Endothelial cell of umbilical vein (primary cell): ENCODE measurements around the gene MPZL2. TPM values are rescaled to one million over a fixed set of nuclear protein-coding genes. Genes with fewer than 3 reads are reported as not detected.

Experiments used
- BruUV-seq: library from RNA; stranded (reverse); fragments of 400-500 nt; replicated peaks from 2 replicates; lab custom pipeline; 2021; lab: Mats Ljungman, UMichigan
- CTCF ChIA-PET: fragments of 300-600, 350-600 bp; sonication (Branson Sonifier 250); formaldehyde crosslinking; loops from one replicate; lab custom pipeline; 2021; ENCODE audit warnings: antibody characterized with exemption, inconsistent platforms; lab: Charles Lee
- POLR2A ChIA-PET: fragments of 300-600, 350-600 bp; sonication (Branson Sonifier 250); formaldehyde crosslinking; loops from one replicate; lab custom pipeline; 2021; ENCODE audit warnings: antibody characterized with exemption, inconsistent platforms; lab: Charles Lee
- DNase-seq: peaks from one replicate; pipeline ENCODE4 v3.0.0-alpha.2; 2011; ENCODE audit warnings: low read depth, low spot score
- FAIRE-seq: peaks from 2 replicates; lab custom pipeline; 2011; peaks lifted over from hg19 to GRCh38; lab: Jason Lieb, UNC
- H2AFZ ChIP-seq: 2 replicates; pipeline ENCODE4 v1.6.0; 2012; ENCODE audit warnings: low read depth, low read length, control low read depth, inconsistent platforms
- H3K27ac ChIP-seq: 2 replicates; pipeline ENCODE4 v1.5.1; 2011; ENCODE audit warnings: low read depth, mild to moderate bottlenecking, control low read depth, low read length, moderate library complexity; ENCODE audit not compliant: insufficient read depth
- H3K27me3 ChIP-seq, 2 experiments: 2 replicates each; pipeline versions ENCODE4 v1.6.0 to v1.6.1; 2011; ENCODE audit warnings: low read length in 2 of 2, mixed read lengths in 1 of 2; ENCODE audit not compliant: control insufficient read depth in 2 of 2, insufficient read depth in 2 of 2
- H3K36me3 ChIP-seq, 2 experiments: 2 replicates in 1 of 2; 3 replicates in 1 of 2; pipeline ENCODE4 v1.5.1; 2011; ENCODE audit warnings: low read length in 2 of 2, mild to moderate bottlenecking in 1 of 2, moderate library complexity in 1 of 2; ENCODE audit not compliant: control insufficient read depth in 2 of 2, insufficient read depth in 2 of 2; ENCODE audit errors: extremely low read depth in 1 of 2
- H3K4me1 ChIP-seq: 3 replicates; pipeline ENCODE4 v1.5.1; 2011; ENCODE audit warnings: mild to moderate bottlenecking, low read length; ENCODE audit not compliant: control insufficient read depth, insufficient read depth; ENCODE audit errors: extremely low read depth
- H3K4me2 ChIP-seq: 2 replicates; pipeline ENCODE4 v1.6.1; 2011; ENCODE audit warnings: low read length, control low read depth, mixed read lengths; ENCODE audit not compliant: insufficient read depth
- H3K4me3 ChIP-seq, 3 experiments: fragments of 200-600 bp in 1 of 3; sonication (generic), shearing (Covaris generic) in 1 of 3; replicated peaks in 1 of 3; 2 replicates each; pipeline ENCODE4 v1.5.1; 2011 to 2016; ENCODE audit warnings: control low read depth in 3 of 3, low read length in 3 of 3, mild to moderate bottlenecking in 2 of 3, inconsistent platforms in 1 of 3, low read depth in 1 of 3, moderate library complexity in 1 of 3; ENCODE audit not compliant: insufficient read depth in 1 of 3
- H3K79me2 ChIP-seq: 2 replicates; pipeline ENCODE4 v1.6.0; 2012; ENCODE audit warnings: low read length, inconsistent platforms; ENCODE audit not compliant: control insufficient read depth, insufficient read depth
- H3K9ac ChIP-seq: replicated peaks from 2 replicates; pipeline ENCODE3; 2011; ENCODE audit warnings: low read length, control low read depth; ENCODE audit not compliant: insufficient read depth; ENCODE audit errors: extremely low read depth
- H3K9me1 ChIP-seq: replicated peaks from 3 replicates; pipeline ENCODE4 v1.6.0; 2011; ENCODE audit warnings: mild to moderate bottlenecking, low read length; ENCODE audit not compliant: control insufficient read depth, insufficient read depth; ENCODE audit errors: extremely low read depth
- H3K9me3 ChIP-seq: replicated peaks from 2 replicates; pipeline ENCODE4 v1.5.1; 2012; ENCODE audit warnings: low read length, inconsistent platforms; ENCODE audit not compliant: control insufficient read depth, insufficient read depth
- H4K20me1 ChIP-seq: replicated peaks from 2 replicates; pipeline ENCODE3; 2011; ENCODE audit warnings: mild to moderate bottlenecking, low read length; ENCODE audit not compliant: control insufficient read depth, insufficient read depth; ENCODE audit errors: extremely low read depth
- CTCF ChIP-seq, 2 donors: IDR thresholded peaks; 1 replicate in 1 of 2; 2 replicates in 1 of 2; pipeline ENCODE4 v1.5.1; 2011; ENCODE audit warnings: low read length in 2 of 2, mild to moderate bottlenecking in 2 of 2, moderate library complexity in 2 of 2, control low read depth in 1 of 2, inconsistent platforms in 1 of 2, low read depth in 1 of 2; ENCODE audit not compliant: insufficient read depth in 1 of 2; ENCODE audit errors: extremely low read depth in 1 of 2
- EZH2 ChIP-seq: IDR thresholded peaks from 2 replicates; pipeline ENCODE4 v1.6.1; 2012; ENCODE audit warnings: borderline replicate concordance, low read depth, mild to moderate bottlenecking, moderate library complexity, low read length, inconsistent platforms; ENCODE audit not compliant: severe bottlenecking
- FOS ChIP-seq: IDR thresholded peaks from 2 replicates; pipeline ENCODE4 v1.6.1; 2011; ENCODE audit warnings: mild to moderate bottlenecking, low read length, moderate library complexity, borderline replicate concordance; ENCODE audit not compliant: insufficient read depth
- GATA2 ChIP-seq: IDR thresholded peaks from 2 replicates; pipeline ENCODE4 v1.7.0; 2011; ENCODE audit warnings: low read depth, mild to moderate bottlenecking, moderate library complexity, mixed read lengths, low read length; ENCODE audit not compliant: insufficient read length, insufficient read depth
- JUN ChIP-seq: IDR thresholded peaks from 2 replicates; pipeline ENCODE4 v1.6.1; 2011; ENCODE audit warnings: borderline replicate concordance, low read depth; ENCODE audit not compliant: insufficient read length, insufficient read depth
- MAX ChIP-seq: IDR thresholded peaks from 2 replicates; pipeline ENCODE4 v1.6.1; 2011; ENCODE audit not compliant: insufficient read depth, insufficient read length
- MYC ChIP-seq: IDR thresholded peaks from one replicate; pipeline ENCODE4 v1.6.1; 2011; ENCODE audit warnings: mild to moderate bottlenecking, low read depth, low read length
- POLR2A ChIP-seq: IDR thresholded peaks from 2 replicates; pipeline ENCODE4 v1.6.1; 2012; ENCODE audit warnings: low read depth, mild to moderate bottlenecking, control low read depth, low read length
- POLR2AphosphoS5 ChIP-seq: IDR thresholded peaks from 2 replicates; pipeline ENCODE4 v1.6.1; 2012; ENCODE audit warnings: low read depth, mild to moderate bottlenecking, control low read depth, low read length, moderate library complexity; ENCODE audit not compliant: insufficient read depth
- dilution Hi-C: fragments of 300-500 bp; cut with MboI; formaldehyde crosslinking; loops from one replicate; pipeline ENCODE4 v1.15.0; 2019; ENCODE audit warnings: low sequenced_read_pairs; ENCODE audit not compliant: extremely low pct_ligation_motif_present
- intact Hi-C: fragments of 100-400 bp; cut with micrococcal nuclease; formaldehyde crosslinking; loops from one replicate; pipeline ENCODE4 v1.10.0; 2022
- polyA plus RNA-seq, 4 experiments: library from polyadenylated mRNA; depleted of rRNA in 3 of 4; stranded (reverse) in 3 of 4; unstranded in 1 of 4; fragments of >200 nt; gene quantifications; 2 replicates each; pipeline versions ENCODE4 v1.2.1 to v1.2.3, GENCODE V29; 2011 to 2012; ENCODE audit warnings: missing spikeins in 1 of 4
- total RNA-seq: library from RNA; stranded (reverse); gene quantifications from 2 replicates; pipeline ENCODE4 v1.2.3, GENCODE V29; 2021

MPZL2 gene
- total and polyA plus RNA-seq, 2 donors (not counting 3 experiments of a cell fraction or from before 2014, with no cell fraction given), result 21.0 to 49.5 TPM

- POLR2A ChIA-PET, result no interaction called here
Measured at GRCh38 chr11:118230088-118230487, 34.0 kb downstream of the MPZL2 start.

More at GRCh38 chr11:118230088-118230487, 34.0 kb downstream of the MPZL2 start:
- DNase-seq (no peak), FAIRE-seq (no peak)
- intact Hi-C loops (no loop called here), dilution Hi-C loops (no loop called here)
- Histone ChIP-seq H3K9ac (no peak overlapping the region), H2AFZ (no peak overlapping the region), H3K4me2 (no peak overlapping the region), H3K9me3 (no peaks in the 10 kb centered on the region), H3K27ac (no peak overlapping the region), H3K4me3 (no peak overlapping the region), H3K36me3 (peaks cover 0 to 1% of the 10 kb centered on the region in 2 experiments), H3K9me1 (no peaks in the 10 kb centered on the region), H3K4me1 (peaks cover 27% of the 10 kb centered on the region), H4K20me1 (no peaks in the 10 kb centered on the region), H3K79me2 (no peaks in the 10 kb centered on the region), H3K27me3 (no peaks in the 10 kb centered on the region)
- no TSS peak for BruUV-seq
- CTCF ChIA-PET, result interaction anchor here (1.0 to 1.6 kb wide), 5 partner anchors 9 to 66 kb away, joined by 3 to 6 read pairs (median 5); no protein-coding TSS in a partner anchor
- TF ChIP-seq MAX (no peak), MYC (no peak), POLR2AphosphoS5 (no peak), CTCF (IDR thresholded peaks at IDR 0.05; ENCODE audit: extremely low read depth in 1 of 2, insufficient read depth in 1 of 2, low read depth in 1 of 2, low read length in 2 of 2) (no peak), FOS (no peak), GATA2 (no peak), POLR2A (no peak), EZH2 (no peak), JUN (no peak)
